Measurements from ENCODE around the gene CACNA2D2.

The CACNA2D2 gene

GRCh38 chr3:50454481-50455070 lies 48.9 kb downstream of the CACNA2D2 start:
- no peak for DNase-seq

- no peak for DNase-seq
These were observed 49.5 kb downstream of the CACNA2D2 start for GRCh38 chr3:50453907-50454306.

- DNase-seq = peak; percentile 8
These were observed 53.1 kb downstream of the CACNA2D2 start for GRCh38 chr3:50450209-50450921.

GRCh38 chr3:50448752-50449539 lies 54.5 kb downstream of the CACNA2D2 start:
- DNase-seq = no peak

GRCh38 chr3:50447290-50447840 lies 56.1 kb downstream of the CACNA2D2 start:
- DNase-seq = no peak

GRCh38 chr3:50445919-50446318 lies 57.5 kb downstream of the CACNA2D2 start:
- DNase-seq = no peak

- no peak for DNase-seq
These were observed 58.7 kb downstream of the CACNA2D2 start for GRCh38 chr3:50444782-50445181.

GRCh38 chr3:50444213-50444612 lies 59.2 kb downstream of the CACNA2D2 start:
- DNase-seq = no peak

GRCh38 chr3:50442945-50443579 lies 60.4 kb downstream of the CACNA2D2 start:
- DNase-seq = no peak

GRCh38 chr3:50441424-50442217 lies 61.8 kb downstream of the CACNA2D2 start:
- no peak for DNase-seq

- peak; percentile 17 for DNase-seq
These were observed 67.2 kb downstream of the CACNA2D2 start for GRCh38 chr3:50436114-50436674.

- no peak for DNase-seq
These were observed 67.9 kb downstream of the CACNA2D2 start for GRCh38 chr3:50435371-50436113.

GRCh38 chr3:50433954-50434353 lies 69.5 kb downstream of the CACNA2D2 start:
- no peak for DNase-seq

- DNase-seq = no peak
These were observed 72.4 kb downstream of the CACNA2D2 start for GRCh38 chr3:50430950-50431435.

GRCh38 chr3:50430191-50430590 lies 73.2 kb downstream of the CACNA2D2 start:
- DNase-seq = no peak

- DNase-seq = no peak
These were observed 75.3 kb downstream of the CACNA2D2 start for GRCh38 chr3:50428007-50428633.

GRCh38 chr3:50427217-50427616 lies 76.2 kb downstream of the CACNA2D2 start:
- DNase-seq = no peak

- no peak for DNase-seq
These were observed 77.5 kb downstream of the CACNA2D2 start for GRCh38 chr3:50425911-50426310.

GRCh38 chr3:50423543-50423942 lies 79.9 kb downstream of the CACNA2D2 start:
- DNase-seq = no peak

- DNase-seq = no peak
These were observed 81.3 kb downstream of the CACNA2D2 start for GRCh38 chr3:50422153-50422552.
